Left cardiac atrium (tissue), 4 donors: ENCODE data around the gene ANKRD17. TPM values are rescaled to one million over a fixed set of nuclear protein-coding genes. Genes with fewer than 3 reads are reported as not detected.
"Not testable (repeated sequence)": the region's sequence is repeated elsewhere in the genome, so short reads cannot be mapped to it uniquely, and the experiment has no call there.

Experiments
- ATAC-seq, 2 donors: fragments of 200-7000 bp; cut with Tn5 transposase; one replicate each; pipeline ENCODE4 v1.9.1; 2020; ENCODE audit warnings: mild to moderate bottlenecking in 2 of 2, moderate library complexity in 2 of 2
- DNase-seq: peaks from one replicate; pipeline ENCODE4 v3.0.0-alpha.2; 2020
- intact Hi-C, 2 donors: fragments of 100-400 bp; cut with DNase I; formaldehyde crosslinking; loops; one replicate each; pipeline versions ENCODE4 v1.14.1 to v1.15.1; 2022 to 2023
- total RNA-seq, 2 donors: library from RNA; stranded (reverse); fragmentation: NEBNext Ultra II Directional; extraction: Animal tissue kit (Norgen Biotek cat#: 25700); gene quantifications; one replicate each; pipeline ENCODE4 v1.2.1, GENCODE V29; 2021
- donor health status: DM: no; HTN: yes; CAD: no.
- donor health status: DM: no; HTN: yes; CAD: no; lungs with severe emphysema.
- donor health status: DM: yes; HTN: yes; CAD: no.
- donor health status: Dilated cardiomyopathy.

The ANKRD17 gene
- total RNA-seq, 2 donors from 2014 or later, result 46.0 to 56.4 TPM

GRCh38 chr4:73252001-73252400 is 6.6 kb downstream of the ANKRD17 start:
- ATAC-seq, result no peak
- DNase-seq, result no peak
- intact Hi-C loops, result loop anchor here (10.0 kb wide), 1 partner anchor 127 kb away; no protein-coding TSS in a partner anchor

GRCh38 chr4:73251384-73251783 is 7.2 kb downstream of the ANKRD17 start:
- no peak for ATAC-seq
- DNase-seq, result no peak
- intact Hi-C loops, result loop anchor here (10.0 kb wide), 1 partner anchor 127 kb away; no protein-coding TSS in a partner anchor

- intact Hi-C loops, result loop anchor here (10.0 kb wide), 1 partner anchor 126 kb away; no protein-coding TSS in a partner anchor
- no peak for ATAC-seq
- DNase-seq, result no peak
Observed at GRCh38 chr4:73250642-73251041, 8.0 kb downstream of the ANKRD17 start.

GRCh38 chr4:73248821-73249220 is 9.8 kb downstream of the ANKRD17 start:
- intact Hi-C loops, result no loop called here
- ATAC-seq, result no peak
- DNase-seq, result no peak

GRCh38 chr4:73248416-73248815 is 10.2 kb downstream of the ANKRD17 start:
- DNase-seq (no peak), ATAC-seq (no peak)
- intact Hi-C loops, result no loop called here

- intact Hi-C loops, result no loop called here
- DNase-seq, result no peak
- no peak for ATAC-seq
Observed at GRCh38 chr4:73247100-73247499, 11.5 kb downstream of the ANKRD17 start.

- no peak for DNase-seq
- ATAC-seq, result no peak
- intact Hi-C loops, result no loop called here
Observed at GRCh38 chr4:73245955-73246354, 12.6 kb downstream of the ANKRD17 start.

GRCh38 chr4:73244945-73245601 is 13.5 kb downstream of the ANKRD17 start:
- intact Hi-C loops, result no loop called here
- DNase-seq (no peak), ATAC-seq (no peak)

GRCh38 chr4:73237044-73237443 is 21.6 kb downstream of the ANKRD17 start:
- no peak for DNase-seq
- ATAC-seq, result no peak
- intact Hi-C loops, result no loop called here

- DNase-seq (no peak), ATAC-seq (no peak)
- intact Hi-C loops, result no loop called here
Observed at GRCh38 chr4:73236151-73236550, 22.4 kb downstream of the ANKRD17 start.

GRCh38 chr4:73234712-73235111 is 23.9 kb downstream of the ANKRD17 start:
- no peak for DNase-seq
- ATAC-seq, result no peak
- intact Hi-C loops, result no loop called here

GRCh38 chr4:73231518-73232487 is 26.8 kb downstream of the ANKRD17 start:
- DNase-seq (no peak), ATAC-seq (no peak)
- intact Hi-C loops, result no loop called here

GRCh38 chr4:73230865-73231517 is 27.6 kb downstream of the ANKRD17 start:
- intact Hi-C loops, result no loop called here
- DNase-seq (no peak), ATAC-seq (no peak)

- DNase-seq, intact Hi-C loops, ATAC-seq: not testable (repeated sequence)
Observed at GRCh38 chr4:73228800-73229199, 29.8 kb downstream of the ANKRD17 start.

GRCh38 chr4:73224886-73225285 is 33.7 kb downstream of the ANKRD17 start:
- intact Hi-C loops, result loop anchor here in 1 of 2 donors (5.0 kb wide), 1 partner anchor 32 kb away; the partner anchor contains the start of gene ANKRD17
- no peak for DNase-seq
- no peak for ATAC-seq

- ATAC-seq (peak in 1 of 2 donors; percentile 17), DNase-seq (no peak)
- intact Hi-C loops, result loop anchor here in 1 of 2 donors (5.0 kb wide), 1 partner anchor 34 kb away; the partner anchor contains the start of gene ANKRD17
Observed at GRCh38 chr4:73223258-73223650, 35.3 kb downstream of the ANKRD17 start.

- ATAC-seq (peak; percentile 100), DNase-seq (peak; percentile 41)
- intact Hi-C loops, result loop anchor here in 1 of 2 donors (5.0 kb wide), 1 partner anchor 35 kb away; the partner anchor contains the start of gene ANKRD17
Observed at GRCh38 chr4:73222466-73223257, 35.9 kb downstream of the ANKRD17 start.

- DNase-seq (no peak), ATAC-seq (no peak)
- intact Hi-C loops, result loop anchor here in 1 of 2 donors (5.0 kb wide), 1 partner anchor 36 kb away; the partner anchor contains the start of gene ANKRD17
Observed at GRCh38 chr4:73221734-73222133, 36.9 kb downstream of the ANKRD17 start.
